Stimulated activated CD8-positive, alpha-beta memory T cell treated with anti-CD3 and anti-CD28 coated beads, Interleukin-4, amount 100 ng/mL, for 4 hours (primary cell): ENCODE results near the gene RASIP1.
A peak's percentile ranks its signal among the peaks of the same experiment; 100 is the strongest.

ENCODE experiments used
- DNase-seq, 2 donors: peaks; one replicate each; pipeline ENCODE4 v3.0.0-alpha.2; 2020; ENCODE audit warnings: low read depth in 2 of 2, low spot score in 1 of 2

The RASIP1 gene

DNA sequence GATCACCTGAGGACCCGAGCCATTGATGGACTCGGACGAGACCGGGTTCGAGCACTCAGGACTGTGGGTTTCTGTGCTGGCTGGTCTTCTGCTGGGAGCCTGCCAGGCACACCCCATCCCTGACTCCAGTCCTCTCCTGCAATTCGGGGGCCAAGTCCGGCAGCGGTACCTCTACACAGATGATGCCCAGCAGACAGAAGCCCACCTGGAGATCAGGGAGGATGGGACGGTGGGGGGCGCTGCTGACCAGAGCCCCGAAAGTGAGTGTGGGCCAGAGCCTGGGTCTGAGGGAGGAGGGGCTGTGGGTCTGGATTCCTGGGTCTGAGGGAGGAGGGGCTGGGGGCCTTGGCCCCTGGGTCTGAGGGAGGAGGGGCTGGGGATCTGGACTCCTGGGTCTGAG, 15.8 kb upstream of the RASIP1 start:
- DNase-seq = no peak

DNA sequence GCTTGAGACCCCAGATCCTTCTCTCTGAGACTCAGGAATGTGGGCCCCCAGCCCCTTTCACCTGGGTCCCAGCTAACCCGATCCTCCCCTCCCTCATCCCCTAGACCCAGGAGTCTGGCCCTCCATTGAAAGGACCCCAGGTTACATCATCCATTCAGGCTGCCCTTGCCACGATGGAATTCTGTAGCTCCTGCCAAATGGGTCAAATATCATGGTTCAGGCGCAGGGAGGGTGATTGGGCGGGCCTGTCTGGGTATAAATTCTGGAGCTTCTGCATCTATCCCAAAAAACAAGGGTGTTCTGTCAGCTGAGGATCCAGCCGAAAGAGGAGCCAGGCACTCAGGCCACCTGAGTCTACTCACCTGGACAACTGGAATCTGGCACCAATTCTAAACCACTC, 15.4 kb upstream of the RASIP1 start:
- DNase-seq = no peak

GRCh38 chr19:48755084-48755641, 14.8 kb upstream of the RASIP1 start, which contains the start of gene FGF21:
FGF21 (plus strand) TSS chr19:48755524; CDS start chr19:48756237, 713 bp downstream.
- no peak for DNase-seq

GRCh38 chr19:48752496-48753365, 12.3 kb upstream of the RASIP1 start, which contains the start of gene FUT1:
FUT1 (minus strand) TSS chr19:48752641; CDS start chr19:48751281, 1,360 bp downstream.
- no peak for DNase-seq

- no peak for DNase-seq
Observed at GRCh38 chr19:48751845-48752495, 11.6 kb upstream of the RASIP1 start.

GRCh38 chr19:48750771-48751504, 10.5 kb upstream of the RASIP1 start:
- no peak for DNase-seq

DNA sequence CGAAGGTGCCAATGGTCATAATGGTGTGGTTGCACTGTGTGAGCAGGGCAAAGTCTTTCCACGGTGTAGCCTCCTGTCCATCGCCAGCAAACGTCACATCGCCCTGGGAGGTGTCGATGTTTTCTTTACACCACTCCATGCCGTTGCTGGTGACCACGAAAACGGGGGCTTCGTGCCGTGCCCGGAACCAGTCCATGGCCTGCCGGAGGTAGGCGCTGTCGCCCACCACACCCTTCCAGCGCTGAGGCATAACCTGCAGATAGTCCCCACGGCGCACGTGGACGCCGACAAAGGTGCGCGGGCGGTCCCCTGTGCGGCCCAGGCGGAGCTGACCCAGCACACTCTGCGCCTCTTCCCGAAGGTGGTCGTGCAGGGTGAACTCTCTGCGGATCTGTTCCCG, 9.9 kb upstream of the RASIP1 start:
- no peak for DNase-seq

DNA sequence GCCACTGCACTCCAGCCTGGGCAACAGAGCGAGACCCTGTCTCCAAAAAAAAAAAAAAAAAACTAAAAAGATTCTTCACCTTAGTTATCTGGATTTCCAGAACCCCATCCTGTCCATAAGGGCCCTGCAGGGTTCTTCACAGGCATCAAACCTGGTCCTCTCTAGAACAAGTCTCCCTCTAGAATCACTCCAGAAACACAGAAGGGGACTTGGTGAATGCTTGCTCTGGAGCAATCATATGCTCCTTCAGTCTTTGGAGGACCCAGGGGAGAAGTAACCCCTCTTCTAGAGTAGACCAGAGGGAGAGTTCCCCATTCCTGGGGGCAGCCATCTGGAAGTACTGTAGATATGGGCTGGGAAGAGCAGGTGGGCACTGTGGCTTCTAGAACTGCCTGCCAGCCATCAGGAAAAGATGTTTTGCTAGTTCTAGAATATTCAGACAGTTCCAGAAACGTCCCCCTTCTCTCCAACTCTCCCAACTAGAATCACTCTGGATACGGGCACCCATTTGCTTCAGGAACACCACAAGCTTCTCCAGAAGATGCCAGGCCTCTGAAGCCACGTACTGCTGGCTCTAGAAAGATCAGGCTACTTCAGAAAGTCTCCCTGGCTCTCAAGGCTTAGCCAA, 9.3 kb upstream of the RASIP1 start:
- DNase-seq = no peak

GRCh38 chr19:48746738-48747575, 6.5 kb upstream of the RASIP1 start, which contains the start of gene IZUMO1:
IZUMO1 (minus strand) TSS chr19:48746909; CDS start chr19:48745859, 1,050 bp downstream.
- DNase-seq = no peak

- no peak for DNase-seq
Observed at GRCh38 chr19:48746110-48746509, 5.7 kb upstream of the RASIP1 start.

- DNase-seq = no peak
Observed at GRCh38 chr19:48745208-48745995, 5.0 kb upstream of the RASIP1 start.

DNA sequence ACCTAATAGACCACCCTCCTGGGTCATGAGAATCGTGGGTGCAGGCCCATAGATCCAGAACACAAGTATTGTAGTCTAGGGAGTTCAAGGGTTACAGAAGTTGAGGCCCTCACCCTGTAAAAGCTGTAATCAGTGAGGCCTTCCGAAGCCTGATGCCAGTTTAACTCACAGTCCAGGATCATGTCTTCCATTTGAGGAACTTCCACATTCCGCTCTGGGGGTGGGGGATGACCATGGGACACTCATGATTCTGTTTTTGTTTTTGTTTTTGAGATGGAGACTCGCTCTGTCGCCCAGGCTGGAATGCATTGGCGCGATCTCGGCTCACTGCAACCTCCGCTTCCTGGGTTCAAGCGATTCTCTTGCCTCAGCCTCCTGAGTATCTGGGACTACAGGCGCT, 1.7 kb upstream of the RASIP1 start:
- no peak for DNase-seq

DNA sequence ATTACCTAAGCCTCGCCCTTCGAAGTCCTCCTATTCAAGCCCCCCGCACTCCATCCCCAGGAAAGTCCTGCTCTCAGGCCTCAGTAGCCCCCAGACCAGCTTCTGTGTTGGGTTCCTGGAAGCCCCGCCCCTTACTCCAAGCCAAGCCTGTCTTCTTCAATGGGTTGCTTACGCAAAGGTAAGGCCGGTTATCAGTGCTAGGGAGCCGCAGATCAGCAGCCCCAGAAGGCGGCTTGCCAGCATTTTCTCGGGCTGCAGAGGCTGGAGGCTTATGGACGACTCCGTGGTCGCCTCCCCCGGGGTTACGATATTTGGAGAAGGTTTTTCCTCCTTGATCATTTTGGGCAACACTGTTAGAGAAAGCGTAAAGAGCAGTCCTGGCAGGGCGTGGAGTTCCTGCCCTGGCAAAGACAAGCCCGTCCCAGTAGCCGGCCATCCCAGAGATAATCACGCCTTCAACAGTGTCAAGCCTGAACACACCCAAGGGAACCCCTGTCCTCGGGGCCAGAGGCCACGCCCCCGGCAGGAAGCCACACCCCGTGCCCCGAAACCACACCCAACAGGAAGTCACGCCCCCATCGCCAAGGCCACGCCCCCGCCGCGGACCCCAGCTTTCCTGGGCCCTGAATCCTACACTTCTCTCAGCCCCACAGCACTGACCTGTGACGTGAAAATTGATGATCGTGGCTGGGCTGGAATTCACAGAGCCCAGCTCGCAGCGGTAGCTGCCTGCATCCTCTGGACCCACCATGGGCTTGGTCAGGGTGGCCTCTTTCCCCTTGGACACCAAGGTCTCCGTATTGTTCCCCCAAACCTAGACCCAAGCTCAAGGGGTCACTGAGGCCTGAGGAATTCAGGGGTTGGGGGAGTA, 954 bp upstream of the RASIP1 start:
- no peak for DNase-seq

- DNase-seq = no peak
Observed at GRCh38 chr19:48739404-48740163, 826 bp downstream of the RASIP1 start.

DNA sequence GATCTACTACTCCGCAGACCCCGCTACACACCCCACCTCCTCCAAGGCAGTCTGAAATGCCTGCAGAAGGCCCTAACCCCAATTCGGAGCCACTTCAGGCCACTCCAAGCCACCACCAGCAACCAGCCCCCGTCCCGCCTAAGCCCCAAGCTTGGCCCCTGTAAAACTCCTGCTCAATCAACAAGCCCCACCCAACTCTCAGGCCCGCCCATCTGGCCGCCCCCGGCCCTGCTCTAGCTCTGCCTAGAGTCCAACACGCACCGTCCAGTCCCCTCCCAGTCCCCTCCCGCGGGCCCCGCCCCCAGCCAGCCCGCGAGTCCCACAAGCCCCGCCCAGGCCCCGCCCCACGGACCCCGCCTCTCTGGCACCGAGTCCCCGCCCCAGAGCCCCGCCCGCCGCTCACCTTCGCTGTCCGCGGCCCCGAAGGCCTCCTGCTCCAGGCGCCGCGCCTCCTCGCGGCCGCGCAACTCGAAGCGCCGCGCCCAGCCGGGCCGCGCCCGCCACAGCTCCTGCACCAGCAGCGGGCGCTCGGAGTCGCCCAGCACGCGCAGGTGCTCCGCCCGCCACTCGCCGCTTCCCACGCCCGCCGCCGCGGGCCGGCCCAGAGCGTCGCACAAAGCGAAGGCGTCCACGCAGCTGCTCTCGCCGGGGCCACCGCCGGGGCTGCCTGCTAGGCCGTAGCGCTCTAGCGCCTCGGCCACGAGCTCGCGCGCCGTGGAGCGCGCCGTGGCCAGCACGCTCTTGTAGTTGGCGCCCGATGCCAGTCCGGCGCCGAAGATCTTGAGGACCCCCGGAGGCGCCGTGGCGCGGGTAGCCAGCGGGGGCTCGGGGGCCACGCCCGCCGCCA, 1.6 kb downstream of the RASIP1 start:
- peak; percentile 77 to 80 for DNase-seq

DNA sequence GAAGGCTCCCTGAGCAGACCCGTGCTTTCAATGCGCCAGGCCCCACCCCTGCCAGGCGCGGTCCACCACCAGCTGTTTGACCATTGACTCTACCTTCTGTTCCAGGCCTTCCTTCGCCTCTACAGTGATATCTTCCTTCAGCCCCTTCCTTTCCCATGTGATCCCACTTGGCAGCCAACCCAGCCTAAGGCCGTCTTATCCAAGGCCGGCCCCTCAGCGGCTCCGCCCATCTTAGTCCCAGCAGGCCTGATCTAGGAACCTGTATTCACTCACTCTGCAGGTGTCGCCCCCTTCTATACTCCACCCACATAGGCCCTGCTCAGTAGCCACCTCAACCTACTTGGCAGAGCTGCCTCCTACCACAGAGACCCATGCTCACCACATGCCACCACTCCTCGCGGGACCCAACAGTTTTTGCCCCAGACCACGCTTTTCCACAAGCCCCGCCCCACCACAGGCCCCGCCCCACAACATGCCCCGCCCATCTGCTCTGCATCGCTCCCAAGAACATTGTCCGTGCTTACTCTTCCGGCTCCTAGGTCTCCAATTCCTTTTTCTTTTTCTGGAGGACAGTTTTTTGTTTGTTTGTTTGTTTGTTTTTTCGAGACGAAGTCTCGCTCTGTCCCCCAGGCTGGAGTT, 2.9 kb downstream of the RASIP1 start:
- DNase-seq = no peak
